CD8-positive, alpha-beta memory T cell (primary cell): ENCODE data around the gene SYT6. TPM values are rescaled to one million over a fixed set of nuclear protein-coding genes. Genes with fewer than 3 reads are reported as not detected.

Experiments used
- CTCF ChIA-PET: fragments of 350-600 bp; sonication (Branson Sonifier 250); formaldehyde crosslinking; loops from one replicate; lab custom pipeline; 2021; ENCODE audit warnings: antibody characterized with exemption; lab: Charles Lee
- POLR2A ChIA-PET: fragments of 350-600 bp; sonication (Branson Sonifier 250); formaldehyde crosslinking; loops from one replicate; lab custom pipeline; 2021; ENCODE audit warnings: antibody characterized with exemption; lab: Charles Lee
- DNase-seq, 5 donors: peaks; one replicate each; pipeline versions ENCODE4 v3.0.0 to v3.0.0-alpha.2; 2020 to 2022; ENCODE audit warnings: mixed read lengths in 1 of 5
- H3K27ac ChIP-seq: one replicate; pipeline ENCODE4 v1.7.0; 2013; ENCODE audit warnings: low read depth, mild to moderate bottlenecking, low read length, moderate library complexity
- H3K27me3 ChIP-seq: 2 replicates; pipeline ENCODE4 v1.7.0; 2013; ENCODE audit warnings: low read length, mild to moderate bottlenecking; ENCODE audit not compliant: insufficient read depth, poor library complexity, severe bottlenecking
- H3K36me3 ChIP-seq: 2 replicates; pipeline ENCODE4 v1.7.0; 2013; ENCODE audit warnings: mild to moderate bottlenecking, low read length, moderate library complexity; ENCODE audit not compliant: insufficient read depth
- H3K4me1 ChIP-seq: 2 replicates; pipeline ENCODE4 v1.7.0; 2013; ENCODE audit warnings: mild to moderate bottlenecking, low read length, moderate library complexity; ENCODE audit not compliant: insufficient read depth
- H3K4me3 ChIP-seq: 2 replicates; pipeline ENCODE4 v1.7.0; 2013; ENCODE audit warnings: mild to moderate bottlenecking, low read length
- H3K9me3 ChIP-seq: 2 replicates; pipeline ENCODE4 v1.7.0; 2013; ENCODE audit warnings: mild to moderate bottlenecking, low read length
- H3K27ac Mint-ChIP-seq, 8 donors: one replicate each; pipeline ENCODE4 v1.8.0; 2020 to 2021; ENCODE audit warnings: mixed read lengths in 8 of 8, mild to moderate bottlenecking in 6 of 8, inconsistent platforms in 3 of 8, moderate library complexity in 3 of 8
- H3K27me3 Mint-ChIP-seq, 2 donors: one replicate each; pipeline ENCODE4 v1.8.0; 2020 to 2021; ENCODE audit warnings: mixed read lengths in 2 of 2, mild to moderate bottlenecking in 1 of 2, moderate library complexity in 1 of 2
- H3K36me3 Mint-ChIP-seq, 3 donors: one replicate each; pipeline ENCODE4 v1.8.0; 2020 to 2021; ENCODE audit warnings: mixed read lengths in 3 of 3, inconsistent platforms in 1 of 3, mild to moderate bottlenecking in 1 of 3
- H3K4me1 Mint-ChIP-seq, 3 donors: one replicate each; pipeline ENCODE4 v1.8.0; 2020 to 2021; ENCODE audit warnings: mixed read lengths in 3 of 3, inconsistent platforms in 1 of 3, mild to moderate bottlenecking in 1 of 3
- H3K4me3 Mint-ChIP-seq, 7 donors: one replicate each; pipeline ENCODE4 v1.8.0; 2020 to 2021; ENCODE audit warnings: mixed read lengths in 7 of 7, mild to moderate bottlenecking in 6 of 7, moderate library complexity in 4 of 7, inconsistent platforms in 2 of 7
- H3K9me3 Mint-ChIP-seq, 5 donors: one replicate each; pipeline ENCODE4 v1.8.0; 2020 to 2022; ENCODE audit warnings: mixed read lengths in 5 of 5, mild to moderate bottlenecking in 3 of 5, moderate library complexity in 2 of 5, inconsistent platforms in 1 of 5
- polyA plus RNA-seq: library from polyadenylated mRNA; unstranded; fragments of 300-500 nt; fragmentation: Illumina TruSeq; gene quantifications from one replicate; pipeline ENCODE4 v1.2.3, GENCODE V29; 2021
- total RNA-seq, 2 experiments: library from RNA; stranded (reverse); gene quantifications; one replicate each; pipeline ENCODE4 v1.2.3, GENCODE V29; 2021

SYT6 gene
- total and polyA plus RNA-seq, 3 experiments from 2014 or later = not detected

DNA sequence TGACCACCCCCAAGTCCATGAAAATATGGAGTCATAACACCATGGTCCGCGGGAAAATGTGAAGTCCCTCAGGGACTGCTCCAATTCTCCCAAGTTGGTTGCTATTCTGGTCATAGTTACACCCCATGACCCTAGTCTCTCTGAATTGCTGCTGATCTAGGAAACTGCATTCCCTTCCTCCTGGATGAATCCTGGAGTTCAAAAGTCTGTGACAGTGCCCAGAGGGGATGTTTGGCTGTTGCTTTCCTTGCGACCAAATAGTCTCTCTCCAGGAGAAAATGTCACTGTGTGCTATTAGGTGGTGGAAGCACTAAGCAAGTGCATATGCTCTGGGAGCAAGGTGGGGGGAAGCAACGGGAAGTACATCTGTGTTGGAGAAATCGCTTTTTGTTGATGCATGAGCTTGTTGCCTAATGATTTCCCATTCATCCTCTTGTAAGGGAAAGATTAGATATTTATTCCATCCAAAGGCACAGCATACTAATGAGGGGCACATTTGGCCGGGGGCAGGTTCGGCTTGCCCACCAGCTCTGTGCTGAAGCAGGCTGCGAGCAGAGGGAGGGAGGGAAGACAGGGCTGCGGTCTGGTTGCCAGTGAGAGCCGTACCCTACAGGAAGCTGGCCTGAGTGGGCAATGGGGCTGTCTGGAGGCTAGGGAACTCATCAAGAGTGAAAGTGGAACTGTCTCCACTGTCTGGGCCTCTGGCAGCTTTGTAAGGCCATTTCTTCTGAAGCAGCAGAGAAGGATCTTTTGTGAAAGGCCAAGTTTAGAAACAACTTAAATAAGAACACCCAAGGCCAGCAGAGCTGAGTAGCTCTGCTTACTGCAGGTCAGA lies 27.2 kb downstream of the SYT6 start:
- Histone ChIP-seq H3K36me3 (no peaks in the 10 kb centered on the region), H3K4me3 (no peak overlapping the region), H3K4me1 (peaks cover 4% of the 10 kb centered on the region), H3K27ac (no peak overlapping the region), H3K9me3 (no peaks in the 10 kb centered on the region), H3K27me3 (no peaks in the 10 kb centered on the region)
- Mint-ChIP-seq H3K27ac (peak overlapping the region in 2 of 8 donors; percentile 19 to 64), H3K4me1 (peaks cover 15 to 23% (median 15%) of the 10 kb centered on the region in 3 donors), H3K36me3 (no peaks in the 10 kb centered on the region), H3K27me3 (peaks cover 4 to 7% of the 10 kb centered on the region in 2 donors), H3K4me3 (no peak overlapping the region), H3K9me3 (no peaks in the 10 kb centered on the region)
- DNase-seq = no peak
- ChIA-PET CTCF (interaction anchor here (1.2 kb wide), 1 partner anchor 21 kb away, joined by 3 read pairs; no protein-coding TSS in a partner anchor), POLR2A (no interaction called here)

DNA sequence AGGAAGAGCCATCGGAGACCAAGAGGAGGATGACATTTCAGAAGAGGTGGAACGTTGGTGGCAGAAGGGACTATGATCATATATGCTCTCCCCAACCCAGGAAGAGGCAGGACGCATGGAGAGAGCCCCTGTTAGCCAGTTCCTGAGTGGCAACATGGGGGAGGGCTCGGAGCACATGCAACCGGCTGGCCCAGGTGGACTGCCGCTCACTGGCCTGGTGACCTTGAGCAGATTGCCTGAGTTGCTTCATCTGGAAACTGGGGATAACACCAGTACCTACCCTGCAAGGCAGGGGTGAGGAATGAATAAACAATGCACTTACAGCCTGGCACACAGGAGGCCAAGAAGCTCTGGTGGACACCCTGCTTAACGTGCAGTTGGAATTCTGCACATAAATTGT lies 29.0 kb downstream of the SYT6 start:
- ChIA-PET POLR2A (no interaction called here), CTCF (no interaction called here)
- Mint-ChIP-seq H3K27ac (no peak overlapping the region), H3K36me3 (no peaks in the 10 kb centered on the region), H3K4me1 (peaks cover 11 to 15% (median 12%) of the 10 kb centered on the region in 3 donors), H3K27me3 (peaks cover 0 to 4% of the 10 kb centered on the region in 2 donors), H3K4me3 (no peak overlapping the region), H3K9me3 (no peaks in the 10 kb centered on the region)
- H3K36me3 ChIP-seq = no peaks in the 10 kb centered on the region
- H3K4me3 ChIP-seq = no peak overlapping the region
- no peaks in the 10 kb centered on the region for H3K27me3 ChIP-seq
- peaks cover 4% of the 10 kb centered on the region for H3K4me1 ChIP-seq
- H3K27ac ChIP-seq = no peak overlapping the region
- no peak for DNase-seq
- H3K9me3 ChIP-seq = no peaks in the 10 kb centered on the region

DNA sequence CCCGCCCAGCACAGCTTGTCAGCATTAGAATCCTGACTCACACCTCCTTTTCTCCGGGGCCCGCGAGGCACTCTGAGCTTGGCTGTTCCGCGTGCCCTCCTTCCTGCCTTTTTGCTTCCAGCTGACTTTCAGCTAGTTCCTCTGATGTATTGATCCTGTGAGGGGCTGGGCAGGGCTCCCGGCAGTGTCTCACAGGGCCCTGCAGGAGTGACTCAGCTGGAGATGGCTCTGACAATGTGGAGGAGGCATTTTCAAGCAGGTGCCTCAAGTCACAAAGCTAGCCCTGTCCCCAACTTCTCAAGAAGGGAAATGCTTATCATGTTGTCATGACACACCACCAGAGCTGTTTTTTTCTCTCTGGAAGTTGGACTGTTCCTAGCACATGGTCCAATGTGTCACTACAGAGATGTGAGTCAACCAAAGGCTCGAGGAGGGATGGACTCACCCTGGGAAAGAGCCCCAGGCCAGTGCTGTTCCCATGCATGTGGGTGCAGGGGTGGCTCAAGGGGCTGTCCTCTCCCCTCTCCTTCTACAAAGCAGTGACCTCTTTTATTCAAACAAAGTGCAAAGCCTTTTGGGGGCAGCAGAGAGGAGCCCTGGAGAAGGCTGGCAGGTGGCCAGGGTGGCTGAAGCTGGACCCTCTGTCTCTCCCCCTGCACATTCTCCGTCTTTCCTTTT lies 30.6 kb downstream of the SYT6 start:
- CTCF ChIA-PET = no interaction called here
- H3K4me3 Mint-ChIP-seq = no peak overlapping the region

DNA sequence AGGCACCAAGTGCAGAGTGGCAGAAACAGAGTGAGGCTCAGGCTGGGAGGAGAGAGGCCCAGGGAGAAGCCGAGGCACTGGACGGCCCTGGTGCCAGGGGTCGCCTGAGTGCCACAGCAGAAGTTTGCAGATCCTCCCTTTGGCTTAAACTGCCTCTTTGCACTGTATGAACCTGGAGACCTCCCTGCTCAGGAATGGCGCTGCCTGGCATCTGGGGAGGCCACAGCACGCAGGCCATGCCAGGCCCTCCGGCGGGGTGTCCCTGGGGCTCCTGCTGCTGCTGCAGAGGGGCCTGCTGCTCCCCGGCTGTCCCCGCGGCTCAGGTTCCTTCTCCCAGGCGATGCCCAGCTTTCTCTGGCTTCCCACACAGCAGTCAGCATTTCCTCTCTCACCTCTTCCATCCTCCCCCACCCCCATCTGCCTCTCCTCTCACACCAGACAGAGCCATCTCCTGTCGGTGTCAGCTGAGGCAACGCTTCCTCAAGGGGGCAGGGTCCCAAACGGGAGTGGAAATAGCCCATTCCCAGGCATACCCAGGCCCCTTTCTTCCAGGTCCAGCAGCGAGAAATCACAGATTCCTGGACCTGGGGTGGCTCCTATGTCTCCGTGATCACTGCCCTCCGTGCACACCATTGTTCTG lies 35.2 kb downstream of the SYT6 start:
- POLR2A ChIA-PET = no interaction called here
- peaks cover 7 to 9% (median 7%) of the 10 kb centered on the region in 3 donors for H3K4me1 Mint-ChIP-seq
- H3K4me1 ChIP-seq = no peaks in the 10 kb centered on the region
- no peaks in the 10 kb centered on the region for H3K27me3 ChIP-seq
- DNase-seq = no peak
- no peak overlapping the region for H3K4me3 ChIP-seq
- H3K9me3 Mint-ChIP-seq = no peaks in the 10 kb centered on the region
- CTCF ChIA-PET = no interaction called here
- H3K9me3 ChIP-seq = no peaks in the 10 kb centered on the region
- H3K36me3 Mint-ChIP-seq = no peaks in the 10 kb centered on the region
- H3K27ac Mint-ChIP-seq = peak overlapping the region in 1 of 8 donors; percentile 47
- peaks cover 5 to 9% of the 10 kb centered on the region in 2 donors for H3K27me3 Mint-ChIP-seq
- no peak overlapping the region for H3K4me3 Mint-ChIP-seq
- no peaks in the 10 kb centered on the region for H3K36me3 ChIP-seq
- H3K27ac ChIP-seq = no peak overlapping the region

More for the DNA sequence above, 30.6 kb downstream of the SYT6 start:
- no peaks in the 10 kb centered on the region for H3K36me3 Mint-ChIP-seq
- peak overlapping the region in 1 of 8 donors; percentile 32 for H3K27ac Mint-ChIP-seq
- no peak overlapping the region for H3K4me3 ChIP-seq
- no peaks in the 10 kb centered on the region for H3K9me3 ChIP-seq
- DNase-seq = no peak
- peaks cover 4 to 7% (median 7%) of the 10 kb centered on the region in 3 donors for H3K4me1 Mint-ChIP-seq
- POLR2A ChIA-PET = no interaction called here
- H3K36me3 ChIP-seq = no peaks in the 10 kb centered on the region
- H3K27me3 Mint-ChIP-seq = peaks cover 5 to 6% of the 10 kb centered on the region in 2 donors
- H3K9me3 Mint-ChIP-seq = no peaks in the 10 kb centered on the region
- no peaks in the 10 kb centered on the region for H3K4me1 ChIP-seq
- no peaks in the 10 kb centered on the region for H3K27me3 ChIP-seq
- H3K27ac ChIP-seq = no peak overlapping the region

DNA sequence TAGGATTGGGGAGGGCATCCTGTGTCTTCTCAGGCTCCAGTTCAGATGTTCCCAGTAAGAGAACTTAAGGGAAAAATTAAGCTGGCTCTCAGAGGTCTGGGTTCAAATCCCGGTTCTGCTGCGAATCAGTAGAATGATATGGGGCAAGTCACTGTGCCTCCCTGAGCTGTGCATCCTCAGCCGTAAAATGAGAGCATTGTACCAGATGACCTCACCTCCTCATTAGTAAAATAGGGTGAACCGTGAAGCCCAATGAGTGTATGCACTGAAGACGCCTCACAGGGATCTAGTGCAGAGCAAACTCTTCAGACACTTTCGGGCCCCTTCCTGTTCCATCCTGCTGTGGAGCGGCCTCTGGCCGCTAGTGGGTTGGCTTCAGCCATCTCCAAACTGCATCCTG lies 36.0 kb downstream of the SYT6 start:
- Histone ChIP-seq H3K4me3 (no peak overlapping the region), H3K9me3 (no peaks in the 10 kb centered on the region), H3K36me3 (no peaks in the 10 kb centered on the region), H3K27ac (no peak overlapping the region), H3K27me3 (no peaks in the 10 kb centered on the region), H3K4me1 (no peaks in the 10 kb centered on the region)
- peaks cover 12 to 14% (median 12%) of the 10 kb centered on the region in 3 donors for H3K4me1 Mint-ChIP-seq
- peaks cover 5 to 9% of the 10 kb centered on the region in 2 donors for H3K27me3 Mint-ChIP-seq
- no peaks in the 10 kb centered on the region for H3K36me3 Mint-ChIP-seq
- no peak overlapping the region for H3K27ac Mint-ChIP-seq
- no peak overlapping the region for H3K4me3 Mint-ChIP-seq
- H3K9me3 Mint-ChIP-seq = no peaks in the 10 kb centered on the region
- CTCF ChIA-PET = no interaction called here
- no peak for DNase-seq
- POLR2A ChIA-PET = no interaction called here

DNA sequence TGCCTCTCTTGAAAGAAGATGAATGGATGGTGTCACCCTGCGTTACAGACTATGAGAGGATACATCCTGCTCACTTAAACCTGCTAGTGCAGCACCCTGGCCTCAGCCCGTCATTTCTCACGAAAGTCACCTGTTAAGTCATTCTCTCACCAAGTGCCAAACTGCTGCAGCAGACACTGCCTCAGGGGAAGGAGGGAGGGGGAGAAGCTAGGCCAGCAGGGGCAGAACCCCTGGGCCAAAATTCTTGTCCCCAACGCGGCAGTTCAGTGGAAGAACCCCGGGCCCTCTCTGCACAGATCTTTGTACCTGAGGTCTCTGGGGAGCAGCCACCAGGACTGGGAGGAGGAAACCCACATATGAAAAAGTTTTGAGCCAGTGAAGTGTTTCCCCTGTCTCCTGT lies 37.6 kb downstream of the SYT6 start:
- ChIA-PET POLR2A (no interaction called here), CTCF (no interaction called here)
- no peaks in the 10 kb centered on the region for H3K9me3 Mint-ChIP-seq
- no peaks in the 10 kb centered on the region for H3K36me3 Mint-ChIP-seq
- Histone ChIP-seq H3K36me3 (no peaks in the 10 kb centered on the region), H3K4me3 (no peak overlapping the region), H3K27ac (no peak overlapping the region), H3K4me1 (no peaks in the 10 kb centered on the region), H3K9me3 (no peaks in the 10 kb centered on the region), H3K27me3 (no peaks in the 10 kb centered on the region)
- no peak overlapping the region for H3K27ac Mint-ChIP-seq
- no peak for DNase-seq
- H3K4me1 Mint-ChIP-seq = peaks cover 12 to 15% (median 14%) of the 10 kb centered on the region in 3 donors
- peaks cover 5 to 9% of the 10 kb centered on the region in 2 donors for H3K27me3 Mint-ChIP-seq
- no peak overlapping the region for H3K4me3 Mint-ChIP-seq

DNA sequence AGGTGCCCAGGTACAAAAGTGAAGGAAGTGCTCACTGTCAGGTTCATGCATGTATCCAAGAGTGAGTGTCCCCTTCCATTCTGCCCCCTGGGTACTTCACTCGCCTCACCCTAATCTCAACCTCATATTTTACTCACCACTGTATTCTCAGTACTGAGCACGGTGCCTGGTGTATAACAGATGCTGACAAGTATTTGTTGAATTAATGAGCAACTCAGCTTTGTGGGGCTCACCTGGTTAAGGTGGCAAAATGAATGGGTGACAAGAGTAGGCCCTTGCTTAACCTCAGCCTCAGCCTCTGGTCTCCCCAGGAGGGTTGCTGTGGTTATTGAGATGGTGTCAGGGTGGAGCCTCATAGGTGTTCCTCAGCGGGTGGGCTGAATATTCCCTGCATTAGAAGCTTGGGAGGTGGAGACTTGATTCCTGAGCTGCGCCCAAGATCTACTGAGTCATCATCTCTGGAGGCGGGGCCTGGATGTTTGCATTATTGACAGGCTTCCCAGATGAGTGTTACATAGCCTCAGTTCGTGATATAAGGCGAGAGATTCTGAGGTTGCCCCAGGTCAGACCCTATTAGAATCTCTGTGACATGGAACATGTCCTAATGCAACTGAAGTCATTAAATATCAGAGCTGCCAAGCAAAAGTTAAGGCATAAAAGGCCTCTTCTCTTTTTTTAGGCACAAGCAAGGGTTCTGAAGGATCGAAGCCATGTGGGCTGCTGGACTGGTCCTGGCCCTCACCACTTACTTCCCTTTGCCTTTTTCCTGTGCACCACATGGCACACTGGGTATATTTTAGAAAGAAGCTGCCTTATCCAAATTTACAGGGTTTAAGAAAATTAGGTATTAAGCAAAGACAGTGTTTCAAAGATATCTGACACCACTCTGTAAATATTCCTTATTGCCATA lies 39.2 kb downstream of the SYT6 start:
- Mint-ChIP-seq H3K36me3 (no peaks in the 10 kb centered on the region), H3K27me3 (peaks cover 5 to 9% of the 10 kb centered on the region in 2 donors)
- CTCF ChIA-PET = no interaction called here

More for the DNA sequence above, 39.2 kb downstream of the SYT6 start:
- H3K4me1 Mint-ChIP-seq = peaks cover 12 to 15% (median 14%) of the 10 kb centered on the region in 3 donors
- Histone ChIP-seq H3K27me3 (no peaks in the 10 kb centered on the region), H3K36me3 (no peaks in the 10 kb centered on the region), H3K9me3 (no peaks in the 10 kb centered on the region), H3K4me1 (no peaks in the 10 kb centered on the region), H3K27ac (no peak overlapping the region), H3K4me3 (no peak overlapping the region)
- no peaks in the 10 kb centered on the region for H3K9me3 Mint-ChIP-seq
- no peak for DNase-seq
- peak overlapping the region in 3 of 8 donors; percentile 10 to 72 (median 58) for H3K27ac Mint-ChIP-seq
- H3K4me3 Mint-ChIP-seq = no peak overlapping the region
- POLR2A ChIA-PET = no interaction called here
